GM18951 (cell line): Measurements from ENCODE around the gene IWS1.
"Not testable (repeated sequence)": the region's sequence is repeated elsewhere in the genome, so short reads cannot be mapped to it uniquely, and the experiment has no call there.

Experiments used
- POLR2A ChIP-seq: IDR thresholded peaks from 4 replicates; pipeline ENCODE4 v1.6.1; 2011; ENCODE audit warnings: mild to moderate bottlenecking; ENCODE audit not compliant: insufficient read length, insufficient read depth; ENCODE audit errors: extremely low read depth
- in situ Hi-C: fragments of 300-500 bp; cut with MboI; formaldehyde crosslinking; loops from one replicate; pipeline ENCODE4 v1.12.0; 2022; ENCODE audit warnings: low sequenced_read_pairs, mixed read lengths, inconsistent platforms; ENCODE audit not compliant: unreplicated experiment

Gene IWS1

DNA sequence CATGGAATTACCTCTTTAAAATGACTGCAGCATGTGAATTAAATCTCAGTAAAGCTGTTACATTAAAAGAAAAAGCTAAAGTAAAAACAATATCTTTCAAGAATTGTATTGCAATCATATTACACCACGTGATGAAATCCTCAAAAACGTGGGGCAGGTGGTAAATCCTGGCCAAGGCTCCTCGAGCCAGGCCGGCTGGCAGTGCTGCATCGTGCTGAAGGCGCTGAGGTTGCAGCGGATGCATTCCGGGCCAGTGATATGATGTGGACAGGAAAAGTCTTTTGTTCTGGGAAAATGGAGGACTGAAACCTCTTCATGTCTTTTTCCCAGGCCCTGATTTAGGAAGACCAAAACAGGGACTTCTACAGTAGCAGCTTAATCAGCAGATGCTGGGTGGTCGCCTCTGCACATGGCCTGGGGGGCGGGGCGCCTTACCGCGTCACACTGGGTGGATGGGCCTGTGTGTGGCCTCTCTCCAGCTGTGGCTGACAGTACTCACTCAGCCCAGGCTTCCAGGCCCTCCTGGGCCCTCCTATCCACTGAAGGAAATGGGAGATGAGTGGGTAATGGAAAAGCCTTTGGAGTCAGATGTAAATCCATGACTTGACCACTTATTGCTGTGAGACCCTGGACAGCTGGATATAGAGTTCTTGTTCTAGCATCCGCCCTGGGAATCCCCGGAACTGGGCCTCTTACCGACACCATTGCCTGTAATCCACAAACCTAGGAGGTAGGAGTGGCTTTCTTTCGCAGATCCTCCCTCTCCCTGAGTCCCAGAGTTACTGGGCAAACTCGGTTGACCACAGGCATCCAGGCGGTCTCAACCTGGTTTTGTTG, 62.9 kb downstream of the IWS1 start:
- in situ Hi-C loops: no loop called here
- TF ChIP-seq POLR2A: no peak

DNA sequence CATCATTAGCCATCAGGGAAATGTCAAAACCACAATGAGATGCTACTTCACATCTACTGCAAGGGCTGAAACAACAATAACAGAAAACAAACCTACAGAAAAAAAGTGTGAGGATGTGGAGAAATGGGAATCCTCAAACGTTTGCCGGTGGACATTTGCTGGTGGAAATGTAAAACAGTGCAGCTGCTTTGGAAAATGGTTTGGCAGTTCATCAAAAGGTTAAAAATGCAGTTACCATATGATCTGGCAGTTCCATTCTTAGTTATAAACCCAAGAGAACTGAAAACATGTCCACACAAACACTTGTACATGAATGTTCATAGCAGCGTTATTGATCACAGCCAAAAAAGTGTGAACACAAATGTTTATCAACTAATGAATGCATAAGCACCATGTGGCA, 63.8 kb downstream of the IWS1 start:
- in situ Hi-C loops: no loop called here

GRCh38 chr2:127456960-127457359, 69.3 kb downstream of the IWS1 start:
- TF ChIP-seq POLR2A: no peak
- in situ Hi-C loops: no loop called here

More for the DNA sequence above, 63.8 kb downstream of the IWS1 start:
- TF ChIP-seq POLR2A: no peak

DNA sequence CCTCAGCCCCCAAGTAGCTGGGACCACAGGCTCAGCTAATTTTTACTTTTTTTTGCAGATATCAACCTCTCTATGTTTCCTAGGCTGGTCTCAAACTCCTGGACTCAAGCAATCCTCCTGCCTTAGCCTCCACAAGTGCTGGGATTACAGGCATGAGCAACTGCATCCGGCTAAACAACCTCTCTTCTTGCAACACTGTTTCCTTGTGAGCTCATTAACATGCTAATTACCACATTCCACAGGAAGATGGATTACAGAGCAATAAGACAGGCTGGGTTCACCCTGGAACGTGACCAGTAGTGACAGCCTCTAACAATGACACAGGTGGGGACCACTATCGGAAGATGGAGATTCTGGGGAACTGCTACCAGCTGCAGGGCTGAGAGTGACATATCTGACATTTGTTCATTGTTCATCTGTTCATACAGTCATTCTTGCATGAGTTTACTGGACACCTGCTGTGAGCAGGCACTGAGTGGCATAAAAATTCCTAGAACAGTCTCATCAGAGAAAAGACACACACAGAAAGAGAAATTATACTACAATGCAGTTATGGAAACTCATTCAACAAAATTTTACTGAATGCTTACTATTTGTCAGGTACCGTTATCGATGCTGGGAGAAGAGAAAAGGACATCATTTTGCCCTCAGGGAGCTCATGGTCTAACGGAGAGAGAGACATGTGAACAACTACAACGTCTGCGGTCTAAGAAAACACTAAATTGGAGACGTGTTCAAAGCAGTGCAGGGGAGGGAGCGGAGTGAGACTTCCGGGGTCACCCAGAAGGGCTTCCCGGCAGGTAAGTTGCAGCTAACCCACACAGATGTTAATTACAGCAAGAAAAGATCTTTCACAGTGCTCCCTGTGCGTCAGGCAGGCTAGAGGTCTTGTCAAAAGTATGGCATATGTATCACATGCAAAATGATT, 70.5 kb downstream of the IWS1 start:
- in situ Hi-C loops: no loop called here
- no peak for TF ChIP-seq POLR2A

DNA sequence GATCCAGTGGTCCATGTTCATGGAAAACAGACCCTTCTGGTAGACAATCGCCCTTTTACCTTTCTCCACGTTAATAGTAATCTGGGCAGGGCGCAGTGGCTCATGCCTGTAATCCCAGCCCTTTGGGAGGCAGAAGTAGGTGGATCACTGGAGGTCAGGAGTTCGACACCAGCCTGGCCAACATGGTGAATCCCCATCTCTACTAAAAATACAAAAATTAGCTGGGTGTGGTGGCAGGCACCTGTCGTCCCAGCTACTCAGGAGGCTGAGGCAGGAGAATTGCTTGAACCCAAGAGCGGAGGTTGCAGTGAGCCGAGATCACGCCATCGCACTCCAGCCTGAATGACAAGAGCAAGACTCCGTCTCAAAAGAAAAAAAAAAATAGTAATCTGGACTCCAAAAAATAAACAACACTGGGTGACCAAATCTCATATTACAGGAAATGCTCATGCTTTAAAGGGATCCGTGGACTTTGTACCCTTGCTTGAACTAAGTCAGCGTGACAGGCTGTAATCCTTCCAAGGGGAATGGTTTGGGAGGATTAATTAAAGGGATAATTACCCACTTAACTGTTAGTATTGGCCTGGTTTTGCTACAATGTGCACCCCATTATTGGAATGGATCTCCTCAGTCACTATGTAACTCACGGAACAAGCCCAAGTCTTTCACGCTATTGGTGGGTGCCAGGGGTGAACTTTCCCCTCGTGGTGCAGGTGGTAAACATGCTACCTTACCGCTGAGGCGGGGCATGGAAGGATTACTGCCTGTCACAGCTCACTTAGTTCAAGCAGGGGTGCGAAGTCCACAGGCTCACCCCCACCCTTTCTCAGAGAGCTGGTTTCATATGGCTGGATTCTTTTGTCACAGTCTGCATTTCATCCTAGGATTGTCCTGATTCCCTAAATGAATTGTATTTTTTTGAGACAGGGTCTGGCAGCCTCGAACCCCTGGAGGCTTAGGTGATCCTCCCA, 71.4 kb downstream of the IWS1 start:
- in situ Hi-C loops: no loop called here
- no peak for TF ChIP-seq POLR2A

GRCh38 chr2:127453392-127454171, 72.7 kb downstream of the IWS1 start:
- in situ Hi-C loops: no loop called here
- TF ChIP-seq POLR2A: no peak

GRCh38 chr2:127453013-127453391, 73.3 kb downstream of the IWS1 start:
- in situ Hi-C loops: no loop called here
- no peak for TF ChIP-seq POLR2A

DNA sequence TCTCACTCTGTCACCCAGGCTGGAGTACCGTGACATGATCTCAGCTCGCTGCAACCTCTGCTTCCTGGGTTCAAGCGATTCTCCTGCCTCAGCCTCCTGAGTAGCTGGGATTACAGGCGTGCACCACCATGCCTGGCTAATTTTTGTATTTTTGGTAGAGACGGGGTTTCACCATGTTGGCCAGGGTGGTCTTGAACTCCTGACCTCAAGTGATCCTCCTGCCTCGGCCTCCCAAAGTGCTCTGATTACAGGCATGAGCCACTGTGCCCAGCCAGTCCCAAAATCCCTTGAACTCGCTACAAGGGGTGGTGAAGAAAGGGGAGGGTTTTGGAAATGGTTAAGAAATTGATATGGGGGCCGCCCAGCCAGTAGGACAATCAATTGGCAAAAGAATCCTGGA, 73.9 kb downstream of the IWS1 start:
- in situ Hi-C loops: not testable (repeated sequence)

DNA sequence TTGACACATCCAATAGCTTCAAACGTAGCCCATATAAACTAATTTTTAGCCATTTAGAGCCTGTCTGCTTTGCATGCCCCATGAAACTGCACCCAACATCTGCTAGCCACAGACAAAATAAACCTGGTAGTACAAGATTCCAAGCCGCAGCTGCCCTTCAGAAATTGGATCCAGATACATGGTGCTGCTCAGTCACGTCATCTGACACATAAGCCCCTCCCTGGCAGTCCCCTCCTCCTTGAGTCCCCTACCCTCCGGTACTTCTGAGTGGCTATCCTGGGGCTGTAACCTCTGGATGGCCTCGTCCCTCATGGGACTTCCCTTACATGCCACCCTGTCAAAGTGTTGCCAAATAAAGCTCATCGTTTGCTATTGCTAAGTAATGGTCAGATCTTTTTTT, 74.3 kb downstream of the IWS1 start:
- in situ Hi-C loops: no loop called here
- TF ChIP-seq POLR2A: no peak

DNA sequence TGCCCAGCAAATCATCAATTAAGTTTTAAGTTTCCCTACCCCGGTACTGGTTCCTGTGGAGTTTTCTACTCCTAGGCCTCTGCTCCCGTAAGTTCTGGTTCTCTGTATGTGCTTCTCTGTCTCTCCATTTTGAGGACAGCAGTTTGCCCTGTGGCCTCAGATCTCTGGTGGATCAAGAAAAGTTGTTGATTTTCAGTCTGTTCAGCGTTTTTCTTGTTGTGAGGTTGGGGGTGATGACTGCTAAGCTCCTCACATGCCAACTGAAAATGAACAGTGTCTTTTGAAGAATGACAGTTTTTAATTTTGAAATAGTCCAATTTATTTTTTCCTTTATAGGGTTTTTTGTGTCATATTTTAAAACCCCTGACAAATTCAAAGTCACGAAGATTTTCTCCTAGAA, 76.4 kb downstream of the IWS1 start:
- TF ChIP-seq POLR2A: no peak
- in situ Hi-C loops: no loop called here

GRCh38 chr2:127449414-127449813, 76.9 kb downstream of the IWS1 start:
- in situ Hi-C loops: no loop called here
- TF ChIP-seq POLR2A: no peak

DNA sequence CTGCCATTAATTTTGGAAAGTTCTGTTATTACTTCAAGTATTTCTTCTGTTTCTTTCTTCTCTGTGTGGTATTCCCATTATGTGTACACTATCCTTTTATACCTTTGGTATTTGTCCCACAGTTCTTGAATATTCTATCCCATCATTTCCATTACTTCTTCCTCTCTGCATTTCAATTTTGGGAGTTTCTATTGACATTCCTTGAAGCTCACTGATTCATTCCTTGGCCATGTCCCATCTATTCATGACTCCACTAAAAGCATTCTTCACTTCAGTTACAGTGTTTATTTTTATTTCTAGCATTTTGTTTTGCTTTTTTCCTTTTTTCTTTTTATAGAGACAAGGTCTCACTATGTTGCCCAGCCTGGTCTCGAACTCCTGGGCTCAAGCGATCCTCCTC, 77.8 kb downstream of the IWS1 start:
- in situ Hi-C loops: no loop called here
- no peak for TF ChIP-seq POLR2A
